HEK293 (cell line): Measurements from ENCODE around the gene DACT1.

ENCODE experiments used
- IKZF3 ChIP-seq: fragments of 450-650 bp; IDR thresholded peaks from 2 replicates; pipeline ENCODE4 v1.5.0; 2018; ENCODE audit warnings: missing biosample characterization, mild to moderate bottlenecking, missing genetic modification characterization, moderate library complexity
- KLF16 ChIP-seq: fragments of 450-650 bp; formaldehyde crosslinking; IDR thresholded peaks from 2 replicates; pipeline ENCODE4 v1.5.1; 2017; ENCODE audit warnings: missing biosample characterization, missing genetic modification characterization
- OVOL3 ChIP-seq: fragments of 450-650 bp; formaldehyde crosslinking; IDR thresholded peaks from 2 replicates; pipeline ENCODE4 v1.5.1; 2016; ENCODE audit warnings: missing biosample characterization, missing genetic modification characterization
- YY2 ChIP-seq: fragments of 450-650 bp; formaldehyde crosslinking; IDR thresholded peaks from 2 replicates; pipeline ENCODE4 v1.5.1; 2016; ENCODE audit warnings: missing biosample characterization, missing genetic modification characterization
- ZBTB17 ChIP-seq: fragments of 450-650 bp; formaldehyde crosslinking; IDR thresholded peaks from 2 replicates; pipeline ENCODE4 v1.5.1; 2016; ENCODE audit warnings: missing biosample characterization, missing genetic modification characterization
- ZBTB20 ChIP-seq: fragments of 450-650 bp; formaldehyde crosslinking; IDR thresholded peaks from 2 replicates; pipeline ENCODE4 v1.5.1; 2016; ENCODE audit warnings: missing biosample characterization, missing genetic modification characterization
- ZBTB8A ChIP-seq: fragments of 450-650 bp; formaldehyde crosslinking; IDR thresholded peaks from 2 replicates; pipeline ENCODE4 v1.5.1; 2016; ENCODE audit warnings: missing biosample characterization, missing genetic modification characterization
- ZFP37 ChIP-seq: fragments of 450-650 bp; formaldehyde crosslinking; IDR thresholded peaks from 2 replicates; pipeline ENCODE4 v1.5.1; 2016; ENCODE audit warnings: missing biosample characterization, missing genetic modification characterization
- ZNF157 ChIP-seq: fragments of 450-650 bp; formaldehyde crosslinking; IDR thresholded peaks from 2 replicates; pipeline ENCODE4 v1.5.1; 2016; ENCODE audit warnings: missing biosample characterization, missing genetic modification characterization
- ZNF274 ChIP-seq, 2 experiments: fragments of 200-500 bp in 1 of 2; fragments of 450-650 bp in 1 of 2; sonication (Bioruptor generic) in 1 of 2; formaldehyde crosslinking in 1 of 2; IDR thresholded peaks; 2 replicates each; pipeline versions ENCODE4 v1.5.1 to v1.6.1; 2014 to 2016; ENCODE audit warnings: borderline replicate concordance in 1 of 2, inconsistent platforms in 1 of 2, low read length in 1 of 2, missing biosample characterization in 1 of 2, missing genetic modification characterization in 1 of 2
- ZNF302 ChIP-seq: fragments of 450-650 bp; formaldehyde crosslinking; IDR thresholded peaks from 2 replicates; pipeline ENCODE4 v1.5.1; 2016; ENCODE audit warnings: missing biosample characterization, missing genetic modification characterization, low read depth
- ZNF473 ChIP-seq: fragments of 450-650 bp; formaldehyde crosslinking; IDR thresholded peaks from 2 replicates; pipeline ENCODE4 v1.5.1; 2017; ENCODE audit warnings: missing biosample characterization, missing genetic modification characterization
- ZNF629 ChIP-seq: fragments of 450-650 bp; formaldehyde crosslinking; IDR thresholded peaks from 2 replicates; pipeline ENCODE4 v1.5.1; 2017; ENCODE audit warnings: missing biosample characterization, missing genetic modification characterization
- ZNF654 ChIP-seq: fragments of 450-650 bp; formaldehyde crosslinking; IDR thresholded peaks from 2 replicates; pipeline ENCODE4 v1.5.1; 2016; ENCODE audit warnings: low read depth, missing biosample characterization, missing genetic modification characterization
- ZNF660 ChIP-seq: fragments of 450-650 bp; IDR thresholded peaks from 2 replicates; pipeline ENCODE4 v1.5.1; 2018; ENCODE audit warnings: missing biosample characterization, mild to moderate bottlenecking, missing genetic modification characterization
- ZSCAN16 ChIP-seq: fragments of 450-650 bp; formaldehyde crosslinking; IDR thresholded peaks from 2 replicates; pipeline ENCODE4 v1.5.1; 2016; ENCODE audit warnings: missing biosample characterization, missing genetic modification characterization
- ZSCAN30 ChIP-seq: fragments of 450-650 bp; IDR thresholded peaks from 2 replicates; pipeline ENCODE4 v1.5.1; 2018; ENCODE audit warnings: missing biosample characterization, mild to moderate bottlenecking, missing genetic modification characterization, moderate library complexity
- TF ChIP-seq, protein P1 (sequence below): fragments of 450-650 bp; formaldehyde crosslinking; IDR thresholded peaks from 2 replicates; pipeline ENCODE4 v1.5.1; 2016; ENCODE audit warnings: missing biosample characterization, missing genetic modification characterization
- TF ChIP-seq, protein P2 (sequence below): fragments of 450-650 bp; formaldehyde crosslinking; IDR thresholded peaks from 2 replicates; pipeline ENCODE4 v1.5.1; 2016; ENCODE audit warnings: missing biosample characterization, missing genetic modification characterization
- TF ChIP-seq, protein P3 (sequence below): fragments of 450-650 bp; formaldehyde crosslinking; IDR thresholded peaks from 2 replicates; pipeline ENCODE4 v1.5.1; 2017; ENCODE audit warnings: missing biosample characterization, missing genetic modification characterization
- TF ChIP-seq, protein P4 (sequence below): fragments of 450-650 bp; formaldehyde crosslinking; IDR thresholded peaks from 2 replicates; pipeline ENCODE4 v1.5.1; 2016; ENCODE audit warnings: missing biosample characterization, missing genetic modification characterization, low read depth
- TF ChIP-seq, protein P5 (sequence below): fragments of 450-650 bp; formaldehyde crosslinking; IDR thresholded peaks from 2 replicates; pipeline ENCODE4 v1.5.1; 2016; ENCODE audit warnings: missing biosample characterization, missing genetic modification characterization

The DACT1 gene

DNA sequence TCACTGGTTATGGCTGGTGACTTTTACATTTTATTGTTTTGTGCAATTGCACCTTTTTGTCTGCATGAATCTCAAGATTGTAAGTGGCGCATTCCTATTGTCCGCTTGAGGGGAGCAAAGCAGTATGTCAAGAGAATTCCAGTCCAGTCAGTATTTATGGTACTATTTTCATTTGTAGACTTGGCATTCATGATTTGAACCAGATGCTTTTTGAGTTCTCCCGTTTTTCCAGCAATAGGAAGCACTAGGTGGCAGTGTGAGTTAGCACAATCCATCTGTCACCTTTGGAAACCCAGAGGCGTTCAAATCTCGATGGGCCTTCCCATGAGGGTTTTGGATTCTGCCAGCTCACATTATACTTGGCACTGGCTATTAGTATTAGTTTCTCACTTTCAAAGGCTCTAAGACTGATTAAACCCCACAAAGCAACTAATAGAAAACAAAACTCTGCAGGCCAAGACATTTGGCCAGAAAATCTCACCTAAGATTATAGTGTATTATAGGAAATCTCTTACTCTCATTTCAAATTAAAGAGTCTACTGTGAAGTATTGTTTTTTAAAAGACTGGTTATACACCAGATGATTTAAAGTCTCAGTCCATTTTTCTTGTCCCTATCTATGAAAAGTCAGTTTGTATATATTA is 2.2 kb downstream of the DACT1 start (continued):
- TF ChIP-seq, protein P1, sequence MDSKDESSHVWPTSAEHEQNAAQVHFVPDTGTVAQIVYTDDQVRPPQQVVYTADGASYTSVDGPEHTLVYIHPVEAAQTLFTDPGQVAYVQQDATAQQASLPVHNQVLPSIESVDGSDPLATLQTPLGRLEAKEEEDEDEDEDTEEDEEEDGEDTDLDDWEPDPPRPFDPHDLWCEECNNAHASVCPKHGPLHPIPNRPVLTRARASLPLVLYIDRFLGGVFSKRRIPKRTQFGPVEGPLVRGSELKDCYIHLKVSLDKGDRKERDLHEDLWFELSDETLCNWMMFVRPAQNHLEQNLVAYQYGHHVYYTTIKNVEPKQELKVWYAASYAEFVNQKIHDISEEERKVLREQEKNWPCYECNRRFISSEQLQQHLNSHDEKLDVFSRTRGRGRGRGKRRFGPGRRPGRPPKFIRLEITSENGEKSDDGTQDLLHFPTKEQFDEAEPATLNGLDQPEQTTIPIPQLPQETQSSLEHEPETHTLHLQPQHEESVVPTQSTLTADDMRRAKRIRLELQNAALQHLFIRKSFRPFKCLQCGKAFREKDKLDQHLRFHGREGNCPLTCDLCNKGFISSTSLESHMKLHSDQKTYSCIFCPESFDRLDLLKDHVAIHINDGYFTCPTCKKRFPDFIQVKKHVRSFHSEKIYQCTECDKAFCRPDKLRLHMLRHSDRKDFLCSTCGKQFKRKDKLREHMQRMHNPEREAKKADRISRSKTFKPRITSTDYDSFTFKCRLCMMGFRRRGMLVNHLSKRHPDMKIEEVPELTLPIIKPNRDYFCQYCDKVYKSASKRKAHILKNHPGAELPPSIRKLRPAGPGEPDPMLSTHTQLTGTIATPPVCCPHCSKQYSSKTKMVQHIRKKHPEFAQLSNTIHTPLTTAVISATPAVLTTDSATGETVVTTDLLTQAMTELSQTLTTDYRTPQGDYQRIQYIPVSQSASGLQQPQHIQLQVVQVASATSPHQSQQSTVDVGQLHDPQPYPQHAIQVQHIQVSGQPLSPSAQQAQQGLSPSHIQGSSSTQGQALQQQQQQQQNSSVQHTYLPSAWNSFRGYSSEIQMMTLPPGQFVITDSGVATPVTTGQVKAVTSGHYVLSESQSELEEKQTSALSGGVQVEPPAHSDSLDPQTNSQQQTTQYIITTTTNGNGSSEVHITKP (tag by site-specific recombination): peak; percentile 80
- TF ChIP-seq OVOL3 (tag by site-specific recombination) (no peak), ZBTB17 (tag by site-specific recombination) (peak; percentile 45; the same call in 1 of the 2 replicates), ZNF274 (IDR thresholded peaks at IDR 0.05; ENCODE audit: low read length) (no peak), ZNF274 (tag by site-specific recombination; IDR thresholded peaks at IDR 0.05; ENCODE audit: borderline replicate concordance) (no peak), ZNF157 (tag by site-specific recombination) (no peak), IKZF3 (tag by site-specific recombination) (peak; percentile 53; the same call in 1 of the 2 replicates), ZNF654 (peak; percentile 86), ZNF629 (tag by site-specific recombination) (no peak), ZFP37 (tag by site-specific recombination) (no peak), ZNF302 (tag by site-specific recombination) (no peak), ZSCAN30 (tag by site-specific recombination) (peak; percentile 55; the same call in 1 of the 2 replicates), ZBTB8A (tag by site-specific recombination) (0 out of 2 replicates have a peak, but pooled peaks have one; percentile 22), ZBTB20 (tag by site-specific recombination) (no peak), ZNF473 (tag by site-specific recombination) (no peak), ZSCAN16 (no peak), KLF16 (tag by site-specific recombination) (no peak), ZNF660 (tag by site-specific recombination) (0 out of 2 replicates have a peak, but pooled peaks have one; percentile 23), YY2 (tag by site-specific recombination) (no peak)
- TF ChIP-seq, protein P2, sequence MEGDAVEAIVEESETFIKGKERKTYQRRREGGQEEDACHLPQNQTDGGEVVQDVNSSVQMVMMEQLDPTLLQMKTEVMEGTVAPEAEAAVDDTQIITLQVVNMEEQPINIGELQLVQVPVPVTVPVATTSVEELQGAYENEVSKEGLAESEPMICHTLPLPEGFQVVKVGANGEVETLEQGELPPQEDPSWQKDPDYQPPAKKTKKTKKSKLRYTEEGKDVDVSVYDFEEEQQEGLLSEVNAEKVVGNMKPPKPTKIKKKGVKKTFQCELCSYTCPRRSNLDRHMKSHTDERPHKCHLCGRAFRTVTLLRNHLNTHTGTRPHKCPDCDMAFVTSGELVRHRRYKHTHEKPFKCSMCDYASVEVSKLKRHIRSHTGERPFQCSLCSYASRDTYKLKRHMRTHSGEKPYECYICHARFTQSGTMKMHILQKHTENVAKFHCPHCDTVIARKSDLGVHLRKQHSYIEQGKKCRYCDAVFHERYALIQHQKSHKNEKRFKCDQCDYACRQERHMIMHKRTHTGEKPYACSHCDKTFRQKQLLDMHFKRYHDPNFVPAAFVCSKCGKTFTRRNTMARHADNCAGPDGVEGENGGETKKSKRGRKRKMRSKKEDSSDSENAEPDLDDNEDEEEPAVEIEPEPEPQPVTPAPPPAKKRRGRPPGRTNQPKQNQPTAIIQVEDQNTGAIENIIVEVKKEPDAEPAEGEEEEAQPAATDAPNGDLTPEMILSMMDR (tag by site-specific recombination): peak; percentile 76
- TF ChIP-seq, protein P3, sequence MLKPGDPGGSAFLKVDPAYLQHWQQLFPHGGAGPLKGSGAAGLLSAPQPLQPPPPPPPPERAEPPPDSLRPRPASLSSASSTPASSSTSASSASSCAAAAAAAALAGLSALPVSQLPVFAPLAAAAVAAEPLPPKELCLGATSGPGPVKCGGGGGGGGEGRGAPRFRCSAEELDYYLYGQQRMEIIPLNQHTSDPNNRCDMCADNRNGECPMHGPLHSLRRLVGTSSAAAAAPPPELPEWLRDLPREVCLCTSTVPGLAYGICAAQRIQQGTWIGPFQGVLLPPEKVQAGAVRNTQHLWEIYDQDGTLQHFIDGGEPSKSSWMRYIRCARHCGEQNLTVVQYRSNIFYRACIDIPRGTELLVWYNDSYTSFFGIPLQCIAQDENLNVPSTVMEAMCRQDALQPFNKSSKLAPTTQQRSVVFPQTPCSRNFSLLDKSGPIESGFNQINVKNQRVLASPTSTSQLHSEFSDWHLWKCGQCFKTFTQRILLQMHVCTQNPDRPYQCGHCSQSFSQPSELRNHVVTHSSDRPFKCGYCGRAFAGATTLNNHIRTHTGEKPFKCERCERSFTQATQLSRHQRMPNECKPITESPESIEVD (tag by site-specific recombination): no peak
- TF ChIP-seq, protein P4, sequence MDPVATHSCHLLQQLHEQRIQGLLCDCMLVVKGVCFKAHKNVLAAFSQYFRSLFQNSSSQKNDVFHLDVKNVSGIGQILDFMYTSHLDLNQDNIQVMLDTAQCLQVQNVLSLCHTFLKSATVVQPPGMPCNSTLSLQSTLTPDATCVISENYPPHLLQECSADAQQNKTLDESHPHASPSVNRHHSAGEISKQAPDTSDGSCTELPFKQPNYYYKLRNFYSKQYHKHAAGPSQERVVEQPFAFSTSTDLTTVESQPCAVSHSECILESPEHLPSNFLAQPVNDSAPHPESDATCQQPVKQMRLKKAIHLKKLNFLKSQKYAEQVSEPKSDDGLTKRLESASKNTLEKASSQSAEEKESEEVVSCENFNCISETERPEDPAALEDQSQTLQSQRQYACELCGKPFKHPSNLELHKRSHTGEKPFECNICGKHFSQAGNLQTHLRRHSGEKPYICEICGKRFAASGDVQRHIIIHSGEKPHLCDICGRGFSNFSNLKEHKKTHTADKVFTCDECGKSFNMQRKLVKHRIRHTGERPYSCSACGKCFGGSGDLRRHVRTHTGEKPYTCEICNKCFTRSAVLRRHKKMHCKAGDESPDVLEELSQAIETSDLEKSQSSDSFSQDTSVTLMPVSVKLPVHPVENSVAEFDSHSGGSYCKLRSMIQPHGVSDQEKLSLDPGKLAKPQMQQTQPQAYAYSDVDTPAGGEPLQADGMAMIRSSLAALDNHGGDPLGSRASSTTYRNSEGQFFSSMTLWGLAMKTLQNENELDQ (tag by site-specific recombination): no peak
- TF ChIP-seq, protein P5, sequence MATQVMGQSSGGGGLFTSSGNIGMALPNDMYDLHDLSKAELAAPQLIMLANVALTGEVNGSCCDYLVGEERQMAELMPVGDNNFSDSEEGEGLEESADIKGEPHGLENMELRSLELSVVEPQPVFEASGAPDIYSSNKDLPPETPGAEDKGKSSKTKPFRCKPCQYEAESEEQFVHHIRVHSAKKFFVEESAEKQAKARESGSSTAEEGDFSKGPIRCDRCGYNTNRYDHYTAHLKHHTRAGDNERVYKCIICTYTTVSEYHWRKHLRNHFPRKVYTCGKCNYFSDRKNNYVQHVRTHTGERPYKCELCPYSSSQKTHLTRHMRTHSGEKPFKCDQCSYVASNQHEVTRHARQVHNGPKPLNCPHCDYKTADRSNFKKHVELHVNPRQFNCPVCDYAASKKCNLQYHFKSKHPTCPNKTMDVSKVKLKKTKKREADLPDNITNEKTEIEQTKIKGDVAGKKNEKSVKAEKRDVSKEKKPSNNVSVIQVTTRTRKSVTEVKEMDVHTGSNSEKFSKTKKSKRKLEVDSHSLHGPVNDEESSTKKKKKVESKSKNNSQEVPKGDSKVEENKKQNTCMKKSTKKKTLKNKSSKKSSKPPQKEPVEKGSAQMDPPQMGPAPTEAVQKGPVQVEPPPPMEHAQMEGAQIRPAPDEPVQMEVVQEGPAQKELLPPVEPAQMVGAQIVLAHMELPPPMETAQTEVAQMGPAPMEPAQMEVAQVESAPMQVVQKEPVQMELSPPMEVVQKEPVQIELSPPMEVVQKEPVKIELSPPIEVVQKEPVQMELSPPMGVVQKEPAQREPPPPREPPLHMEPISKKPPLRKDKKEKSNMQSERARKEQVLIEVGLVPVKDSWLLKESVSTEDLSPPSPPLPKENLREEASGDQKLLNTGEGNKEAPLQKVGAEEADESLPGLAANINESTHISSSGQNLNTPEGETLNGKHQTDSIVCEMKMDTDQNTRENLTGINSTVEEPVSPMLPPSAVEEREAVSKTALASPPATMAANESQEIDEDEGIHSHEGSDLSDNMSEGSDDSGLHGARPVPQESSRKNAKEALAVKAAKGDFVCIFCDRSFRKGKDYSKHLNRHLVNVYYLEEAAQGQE (tag by site-specific recombination): no peak
